ENCODE data around the gene ZNF214.
"Not testable (repeated sequence)": the region's sequence is repeated elsewhere in the genome, so short reads cannot be mapped to it uniquely, and the experiment has no call there.

Gene ZNF214

GRCh38 chr11:6986487-6986886 lies 33.7 kb downstream of the ZNF214 start:
- FAIRE-seq, result no peak

- no peak for FAIRE-seq
These were observed 40.8 kb downstream of the ZNF214 start for GRCh38 chr11:6979365-6979764.

GRCh38 chr11:6969854-6970253 lies 50.3 kb downstream of the ZNF214 start:
- FAIRE-seq, result not testable (repeated sequence)

GRCh38 chr11:6968816-6969215 lies 51.3 kb downstream of the ZNF214 start:
- no peak for FAIRE-seq

GRCh38 chr11:6962673-6963072 lies 57.5 kb downstream of the ZNF214 start:
- FAIRE-seq, result no peak

GRCh38 chr11:6962141-6962540 lies 58.0 kb downstream of the ZNF214 start:
- FAIRE-seq, result no peak

GRCh38 chr11:6954248-6954647 lies 65.9 kb downstream of the ZNF214 start:
- FAIRE-seq, result not testable (repeated sequence)

All from endometrium (tissue), 2 donors.